NCI-H2081 treated with DMSO at 0.1 percent for 48 hours (cell line): ENCODE results near the gene C3orf20.

Experiments used
- DNase-seq: peaks from one replicate; lab custom pipeline; 2025; lab: John Stamatoyannopoulos, UW

C3orf20 gene

DNA sequence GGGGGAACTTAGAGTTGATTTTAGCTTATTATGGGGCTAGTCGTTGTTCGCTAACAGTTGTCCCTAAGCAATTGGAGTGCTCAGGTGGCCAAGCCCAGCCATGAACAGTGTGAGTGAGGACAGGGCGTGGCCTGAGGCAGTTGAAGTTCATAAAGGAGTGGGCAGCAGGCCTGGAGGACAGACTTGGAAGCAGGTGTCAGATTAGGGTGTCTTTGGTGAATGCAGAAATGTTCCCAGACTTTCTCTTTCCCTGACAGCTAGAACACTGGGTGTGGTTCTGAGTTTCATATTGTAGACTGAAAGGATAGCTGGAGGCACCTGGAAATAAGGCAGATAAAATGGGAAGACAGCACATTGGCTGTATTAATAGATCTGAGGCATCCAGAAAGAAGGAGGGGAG lies 84.0 kb downstream of the C3orf20 start:
- no peak for DNase-seq

DNA sequence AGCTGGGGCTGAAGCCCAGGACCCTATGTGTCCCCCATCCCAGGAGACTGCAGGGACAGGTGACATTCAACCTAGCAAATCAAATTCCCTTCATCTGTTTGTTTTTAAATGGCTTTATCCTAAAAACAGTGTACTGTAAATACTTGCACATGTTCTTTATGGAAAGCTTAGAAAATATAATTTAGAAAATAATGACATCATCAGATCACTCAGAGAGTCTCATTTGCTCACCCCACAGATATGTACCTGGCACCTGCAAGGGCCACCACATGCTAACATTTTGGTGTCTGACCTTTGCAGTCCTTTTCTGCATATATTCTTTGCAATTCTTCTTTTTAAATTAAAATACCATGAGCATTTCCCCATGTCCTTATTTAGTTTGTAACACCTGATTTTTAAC lies 85.2 kb downstream of the C3orf20 start:
- no peak for DNase-seq

- DNase-seq: no peak
Measured at GRCh38 chr3:14761121-14761672, 86.3 kb downstream of the C3orf20 start.

DNA sequence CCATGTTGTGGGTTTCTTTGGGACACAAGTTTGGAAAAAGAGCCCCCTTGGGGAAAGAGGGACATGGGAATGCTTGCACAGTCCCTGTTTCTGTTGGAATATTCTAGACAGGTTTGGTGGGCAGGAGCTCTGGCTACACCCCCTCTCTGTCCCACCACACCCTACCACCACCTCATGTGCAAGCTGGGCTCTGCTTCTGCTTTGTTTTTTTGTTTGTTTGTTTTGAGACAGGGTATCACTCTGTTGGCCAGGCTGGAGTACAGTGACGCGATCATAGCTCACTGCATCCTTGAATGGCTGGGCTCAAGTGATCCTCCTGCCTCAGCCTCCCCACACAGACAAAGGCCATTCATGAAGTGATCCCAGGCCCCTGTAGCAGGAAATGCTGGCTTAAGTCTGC lies 86.9 kb downstream of the C3orf20 start:
- DNase-seq: no peak

GRCh38 chr3:14762701-14763100 lies 87.8 kb downstream of the C3orf20 start:
- no peak for DNase-seq

GRCh38 chr3:14764331-14765059 lies 89.6 kb downstream of the C3orf20 start:
- no peak for DNase-seq

GRCh38 chr3:14765060-14765400 lies 90.1 kb downstream of the C3orf20 start:
- no peak for DNase-seq

- no peak for DNase-seq
Measured at GRCh38 chr3:14765576-14766427, 90.9 kb downstream of the C3orf20 start.

DNA sequence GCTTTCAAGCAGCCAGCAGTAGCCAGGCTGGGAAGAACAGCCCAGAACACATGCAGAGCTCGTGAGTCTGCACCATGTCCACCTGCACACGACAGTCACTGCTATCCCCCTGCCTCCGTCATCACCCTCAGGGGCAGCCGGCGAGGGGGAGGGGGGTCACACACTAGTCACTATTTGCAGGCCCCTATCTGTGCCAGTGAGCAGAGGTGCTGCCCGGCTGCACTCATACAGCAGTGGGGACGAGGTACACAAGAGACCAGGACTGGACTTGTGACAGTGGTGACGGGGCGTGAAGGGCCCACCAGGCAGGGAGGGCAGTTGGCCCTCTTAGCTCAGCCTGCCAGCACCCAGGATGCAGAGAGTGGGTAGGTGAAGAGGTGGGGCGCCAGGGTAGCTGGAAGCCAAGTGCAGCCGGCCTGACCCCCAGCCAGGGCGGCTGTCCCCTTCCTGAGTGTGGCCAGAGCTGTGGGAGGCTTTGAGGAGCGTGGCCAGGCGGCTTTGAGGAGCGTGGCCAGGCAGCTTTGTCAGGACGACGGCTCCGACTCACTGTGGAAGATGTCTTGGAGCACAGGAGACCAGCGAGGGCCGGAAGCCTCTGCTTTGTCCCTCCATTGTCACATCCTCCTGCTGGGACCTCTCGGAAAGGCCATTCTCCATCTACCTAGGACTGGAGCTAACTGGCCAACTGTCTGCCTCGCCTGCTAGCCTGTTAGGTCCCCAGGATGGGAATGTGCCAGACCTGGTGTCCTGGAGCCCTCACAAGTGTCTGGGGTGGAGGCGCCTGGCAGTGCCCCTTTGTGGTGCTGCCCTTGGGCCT lies 91.7 kb downstream of the C3orf20 start:
- no peak for DNase-seq

DNA sequence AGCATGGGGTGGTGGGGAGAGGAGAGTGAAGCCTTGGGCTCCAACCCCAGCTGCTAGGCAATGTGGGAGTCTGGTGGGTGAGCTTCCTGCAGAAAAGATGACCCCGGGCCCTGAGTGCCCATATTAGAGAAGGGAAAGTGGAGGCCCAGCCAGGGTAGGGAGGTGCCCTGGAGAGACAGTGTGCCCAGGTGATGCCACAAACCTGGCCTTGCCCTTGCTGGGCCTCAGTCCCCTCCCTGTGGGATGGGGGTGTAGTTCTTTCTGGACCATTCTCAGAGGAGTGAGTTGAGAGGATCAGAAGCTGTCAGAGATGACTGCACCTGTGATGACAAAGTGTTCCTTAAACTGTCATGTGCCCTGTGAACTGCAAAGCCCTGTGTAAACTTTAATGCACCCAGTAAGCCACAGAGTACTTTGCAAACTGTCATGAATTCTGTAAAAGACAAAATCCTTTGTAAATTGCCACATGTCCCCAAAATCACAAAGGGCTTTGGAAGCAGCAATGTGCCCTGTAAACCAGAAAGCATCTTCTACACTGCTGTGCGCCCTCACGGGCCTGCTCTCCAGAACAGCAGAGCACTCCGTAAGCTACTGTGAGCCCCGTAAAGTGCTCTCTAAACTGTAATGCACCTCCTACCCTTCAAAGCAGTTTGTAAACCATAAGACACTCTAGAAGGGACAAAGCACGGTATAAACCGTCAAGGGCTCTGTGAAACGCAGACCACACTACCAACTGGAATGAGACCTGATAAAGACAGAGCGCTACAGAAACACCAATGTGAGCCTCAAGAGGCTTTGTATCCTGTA lies 92.5 kb downstream of the C3orf20 start:
- DNase-seq: no peak

GRCh38 chr3:14768182-14768790 lies 93.3 kb downstream of the C3orf20 start:
- DNase-seq: no peak

GRCh38 chr3:14768881-14769280 lies 93.9 kb downstream of the C3orf20 start:
- no peak for DNase-seq

- DNase-seq: no peak
Measured at GRCh38 chr3:14769544-14770325, 94.8 kb downstream of the C3orf20 start.

GRCh38 chr3:14770591-14770990 lies 95.7 kb downstream of the C3orf20 start:
- DNase-seq: no peak

DNA sequence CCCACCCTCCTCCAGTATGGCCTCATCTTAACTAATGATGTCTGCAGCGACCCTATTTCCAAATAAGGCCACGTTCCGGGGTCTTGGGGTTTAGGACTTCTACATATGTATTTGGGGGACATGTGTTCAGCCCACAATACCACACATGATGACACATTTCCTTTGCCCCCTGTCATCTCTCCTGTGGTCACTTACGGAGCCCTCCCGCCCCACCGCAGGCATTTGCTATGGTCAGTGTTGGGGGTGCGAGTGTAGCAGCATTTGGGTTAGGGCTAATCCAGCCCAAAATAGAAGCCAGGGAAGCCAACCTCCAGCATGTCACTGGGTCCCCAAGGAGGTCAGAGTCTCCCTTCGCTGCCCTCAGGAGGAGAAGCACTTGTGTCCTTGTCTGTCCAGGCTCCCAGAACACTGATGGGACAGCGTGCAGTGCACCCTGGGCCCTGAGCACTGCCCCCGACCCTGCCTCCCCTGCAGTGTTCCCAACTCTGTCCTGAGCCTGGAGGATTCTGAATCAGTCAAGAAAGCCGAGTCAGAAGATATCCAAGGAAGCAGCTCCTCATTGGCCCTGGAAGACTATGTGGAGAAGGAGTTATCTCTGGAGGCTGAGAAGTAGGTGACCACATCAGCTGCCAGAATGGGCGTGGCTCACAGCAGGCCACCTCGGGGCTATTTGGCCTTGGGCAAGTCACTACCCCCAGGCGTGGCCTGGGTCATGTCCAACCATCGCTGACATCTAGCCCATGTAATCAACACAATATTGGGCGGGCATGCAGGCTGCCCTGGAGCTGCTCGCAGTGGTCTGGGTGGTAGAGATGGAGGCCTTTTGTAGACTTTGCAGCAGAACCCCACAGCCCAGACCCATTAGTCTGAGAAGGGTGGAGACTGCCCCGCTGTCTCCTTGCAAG lies 96.9 kb downstream of the C3orf20 start:
- no peak for DNase-seq

- no peak for DNase-seq
Measured at GRCh38 chr3:14772533-14773138, 97.7 kb downstream of the C3orf20 start.

- no peak for DNase-seq
Measured at GRCh38 chr3:14773281-14773680, 98.3 kb downstream of the C3orf20 start.

DNA sequence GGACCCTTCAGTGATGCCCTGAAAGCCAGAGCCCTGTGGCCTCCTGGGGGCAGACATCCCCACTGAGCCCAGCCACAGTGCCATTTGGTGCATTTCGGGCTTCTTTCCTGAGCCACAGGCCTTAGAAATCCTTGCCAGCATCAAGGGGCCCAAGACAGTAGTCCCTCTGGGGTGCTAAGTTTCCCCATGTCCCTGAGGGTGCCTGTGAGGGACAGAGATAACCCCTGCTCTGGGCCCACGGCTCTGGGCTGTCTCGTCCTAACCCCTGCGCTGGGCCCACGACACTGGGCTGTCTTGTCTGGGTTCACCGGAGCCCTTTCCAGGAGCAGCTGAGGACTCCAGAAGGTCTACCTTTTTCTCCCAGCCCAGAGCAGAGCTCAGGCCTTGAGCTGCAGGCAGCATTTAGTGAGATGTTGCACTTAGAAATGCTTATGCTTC lies 98.8 kb downstream of the C3orf20 start:
- no peak for DNase-seq

DNA sequence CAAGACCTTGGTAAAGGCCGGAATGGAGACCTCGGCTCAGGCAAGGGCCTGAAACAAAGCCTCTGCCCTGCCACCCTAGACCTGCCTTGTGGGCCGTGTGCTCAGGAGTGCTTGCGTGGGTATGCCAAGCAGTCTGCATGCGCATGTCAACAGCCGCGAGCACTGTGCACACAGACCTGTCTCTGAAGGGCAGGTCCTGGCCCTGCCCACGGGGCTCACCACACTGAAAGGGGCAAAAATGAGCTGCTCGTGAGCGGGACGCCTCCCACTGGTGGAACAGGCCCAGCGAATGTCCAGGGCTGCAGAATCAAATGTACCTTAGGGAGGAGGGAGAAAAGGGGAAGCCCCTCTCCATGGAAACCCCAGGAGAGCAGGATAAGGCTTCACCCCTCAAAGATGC lies 99.5 kb downstream of the C3orf20 start:
- no peak for DNase-seq
